ENCODE results near the gene NECTIN1.
A peak's percentile ranks its signal among the peaks of the same experiment; 100 is the strongest.

The NECTIN1 gene

GRCh38 chr11:119676461-119677020, 52.5 kb downstream of the NECTIN1 start:
- no peak for DNase-seq (ENCODE audit: low read depth in 2 of 2, low spot score in 1 of 2)

GRCh38 chr11:119673759-119674336, 55.2 kb downstream of the NECTIN1 start:
- DNase-seq (ENCODE audit: low read depth in 2 of 2, low spot score in 1 of 2) = no peak

- no peak for DNase-seq (ENCODE audit: low read depth in 2 of 2, low spot score in 1 of 2)
Measured at GRCh38 chr11:119673052-119673758, 55.8 kb downstream of the NECTIN1 start.

- no peak for DNase-seq (ENCODE audit: low read depth in 2 of 2, low spot score in 1 of 2)
Measured at GRCh38 chr11:119672597-119672996, 56.4 kb downstream of the NECTIN1 start.

GRCh38 chr11:119671561-119672015, 57.4 kb downstream of the NECTIN1 start:
- DNase-seq (ENCODE audit: low read depth in 2 of 2, low spot score in 1 of 2) = no peak

- no peak for DNase-seq (ENCODE audit: low read depth in 2 of 2, low spot score in 1 of 2)
Measured at GRCh38 chr11:119671051-119671450, 57.9 kb downstream of the NECTIN1 start.

- no peak for DNase-seq (ENCODE audit: low read depth in 2 of 2, low spot score in 1 of 2)
Measured at GRCh38 chr11:119669487-119669886, 59.5 kb downstream of the NECTIN1 start.

- no peak for DNase-seq (ENCODE audit: low read depth in 2 of 2, low spot score in 1 of 2)
Measured at GRCh38 chr11:119668676-119669075, 60.3 kb downstream of the NECTIN1 start.

GRCh38 chr11:119666463-119667131, 62.4 kb downstream of the NECTIN1 start:
- peak in 1 of 2 donors; percentile 34 for DNase-seq (ENCODE audit: low read depth in 2 of 2, low spot score in 1 of 2)

- DNase-seq (ENCODE audit: low read depth in 2 of 2, low spot score in 1 of 2) = no peak
Measured at GRCh38 chr11:119666061-119666460, 62.9 kb downstream of the NECTIN1 start.

GRCh38 chr11:119664701-119665420, 64.1 kb downstream of the NECTIN1 start:
- DNase-seq (ENCODE audit: low read depth in 2 of 2, low spot score in 1 of 2) = no peak

- DNase-seq (ENCODE audit: low read depth in 2 of 2, low spot score in 1 of 2) = no peak
Measured at GRCh38 chr11:119664063-119664572, 64.9 kb downstream of the NECTIN1 start.

GRCh38 chr11:119663279-119663678, 65.7 kb downstream of the NECTIN1 start:
- no peak for DNase-seq (ENCODE audit: low read depth in 2 of 2, low spot score in 1 of 2)

GRCh38 chr11:119661226-119661625, 67.8 kb downstream of the NECTIN1 start:
- no peak for DNase-seq (ENCODE audit: low read depth in 2 of 2, low spot score in 1 of 2)

GRCh38 chr11:119659971-119660723, 68.9 kb downstream of the NECTIN1 start:
- DNase-seq (ENCODE audit: low read depth in 2 of 2, low spot score in 1 of 2) = no peak

- no peak for DNase-seq (ENCODE audit: low read depth in 2 of 2, low spot score in 1 of 2)
Measured at GRCh38 chr11:119652907-119653659, 75.9 kb downstream of the NECTIN1 start.

- DNase-seq (ENCODE audit: low read depth in 2 of 2, low spot score in 1 of 2) = no peak
Measured at GRCh38 chr11:119651802-119652584, 77.0 kb downstream of the NECTIN1 start.

- no peak for DNase-seq (ENCODE audit: low read depth in 2 of 2, low spot score in 1 of 2)
Measured at GRCh38 chr11:119650251-119650650, 78.7 kb downstream of the NECTIN1 start.

- DNase-seq (ENCODE audit: low read depth in 2 of 2, low spot score in 1 of 2) = no peak
Measured at GRCh38 chr11:119647254-119647653, 81.7 kb downstream of the NECTIN1 start.
